Subcutaneous abdominal adipose tissue (tissue), 5 donors: ENCODE data around the gene CHIC2.

ENCODE experiments used
- H3K27ac ChIP-seq: one replicate; pipeline ENCODE4 v1.7.0; 2013; ENCODE audit warnings: low read depth, mild to moderate bottlenecking, inconsistent platforms, low read length, moderate library complexity
- H3K27me3 ChIP-seq, 5 donors: one replicate each; pipeline ENCODE4 v1.7.0; 2013; ENCODE audit warnings: low read length in 5 of 5, inconsistent platforms in 1 of 5; ENCODE audit not compliant: control insufficient read depth in 5 of 5, insufficient read depth in 4 of 5
- H3K36me3 ChIP-seq, 5 donors: one replicate each; pipeline ENCODE4 v1.7.0; 2013; ENCODE audit warnings: low read length in 5 of 5; ENCODE audit not compliant: control insufficient read depth in 5 of 5, insufficient read depth in 5 of 5
- H3K4me1 ChIP-seq, 5 donors: one replicate each; pipeline ENCODE4 v1.7.0; 2013; ENCODE audit warnings: low read length in 5 of 5, mild to moderate bottlenecking in 3 of 5, moderate library complexity in 1 of 5; ENCODE audit not compliant: control insufficient read depth in 5 of 5, insufficient read depth in 5 of 5
- H3K4me3 ChIP-seq, 5 donors: one replicate each; pipeline ENCODE4 v1.7.0; 2013; ENCODE audit warnings: low read length in 5 of 5, low read depth in 1 of 5
- H3K9ac ChIP-seq, 5 donors: one replicate each; pipeline ENCODE4 v1.7.0; 2013; ENCODE audit warnings: low read length in 5 of 5, mild to moderate bottlenecking in 4 of 5, moderate library complexity in 3 of 5
- H3K9me3 ChIP-seq, 5 donors: one replicate each; pipeline ENCODE4 v1.7.0; 2013; ENCODE audit warnings: low read length in 5 of 5; ENCODE audit not compliant: control insufficient read depth in 5 of 5
- donor health status: healthy.
- donor health status: healthy.
- donor health status: healthy.
- donor health status: healthy.
- donor health status: healthy.

Gene CHIC2

GRCh38 chr4:54101190-54102041 is 37.0 kb upstream of the CHIC2 start:
- H3K36me3 ChIP-seq: no peaks in the 10 kb centered on the region
- H3K4me1 ChIP-seq: peaks cover 0 to 38% (median 30%) of the 10 kb centered on the region in 5 donors
- H3K27ac ChIP-seq: no peak overlapping the region
- H3K9me3 ChIP-seq: no peaks in the 10 kb centered on the region
- peaks cover 37 to 76% (median 74%) of the 10 kb centered on the region in 5 donors for H3K27me3 ChIP-seq
- H3K9ac ChIP-seq: no peak overlapping the region
- H3K4me3 ChIP-seq: peak overlapping the region; percentile 2 to 50 (median 38)

GRCh38 chr4:54100595-54101189 is 36.3 kb upstream of the CHIC2 start:
- Histone ChIP-seq H3K4me3 (peak overlapping the region; percentile 2 to 50 (median 38)), H3K4me1 (peaks cover 0 to 38% (median 30%) of the 10 kb centered on the region in 5 donors), H3K36me3 (no peaks in the 10 kb centered on the region), H3K9ac (no peak overlapping the region), H3K27me3 (peaks cover 37 to 81% (median 79%) of the 10 kb centered on the region in 5 donors), H3K9me3 (no peaks in the 10 kb centered on the region), H3K27ac (no peak overlapping the region)

- Histone ChIP-seq H3K36me3 (no peaks in the 10 kb centered on the region), H3K9me3 (no peaks in the 10 kb centered on the region), H3K9ac (no peak within 1 kb of the TSS), H3K4me1 (peaks cover 0 to 38% (median 30%) of the 10 kb centered on the region in 5 donors), H3K27ac (no peak within 1 kb of the TSS), H3K27me3 (peaks cover 41 to 88% (median 84%) of the 10 kb centered on the region in 5 donors), H3K4me3 (peak within 1 kb of the TSS; percentile 8 to 50 (median 41))
These were observed 35.6 kb upstream of the CHIC2 start, which contains the start of gene GSX2 for GRCh38 chr4:54099748-54100574. Gene GSX2, plus strand, starts transcription at chr4:54100163. Its CDS starts 182 bp downstream, at chr4:54100345.

- Histone ChIP-seq H3K27me3 (peaks cover 45 to 94% (median 87%) of the 10 kb centered on the region in 5 donors), H3K9ac (no peak overlapping the region), H3K4me3 (peak overlapping the region in 3 of 5 donors; percentile 27 to 50 (median 34)), H3K4me1 (peaks cover 0 to 38% (median 30%) of the 10 kb centered on the region in 5 donors), H3K27ac (no peak overlapping the region), H3K9me3 (no peaks in the 10 kb centered on the region), H3K36me3 (no peaks in the 10 kb centered on the region)
These were observed 34.9 kb upstream of the CHIC2 start for GRCh38 chr4:54099287-54099747.

- no peak overlapping the region for H3K9ac ChIP-seq
- peaks cover 37 to 93% (median 80%) of the 10 kb centered on the region in 5 donors for H3K27me3 ChIP-seq
- no peaks in the 10 kb centered on the region for H3K36me3 ChIP-seq
- H3K9me3 ChIP-seq: no peaks in the 10 kb centered on the region
- no peak overlapping the region for H3K4me3 ChIP-seq
- peaks cover 0 to 31% (median 23%) of the 10 kb centered on the region in 5 donors for H3K4me1 ChIP-seq
- no peak overlapping the region for H3K27ac ChIP-seq
These were observed 34.0 kb upstream of the CHIC2 start for GRCh38 chr4:54098375-54098774.

GRCh38 chr4:54097152-54097551 is 32.7 kb upstream of the CHIC2 start:
- Histone ChIP-seq H3K4me3 (no peak overlapping the region), H3K9ac (no peak overlapping the region), H3K27me3 (peaks cover 35 to 92% (median 82%) of the 10 kb centered on the region in 5 donors), H3K27ac (no peak overlapping the region), H3K9me3 (no peaks in the 10 kb centered on the region), H3K36me3 (no peaks in the 10 kb centered on the region), H3K4me1 (peaks cover 0 to 37% (median 23%) of the 10 kb centered on the region in 5 donors)

GRCh38 chr4:54096295-54096962 is 32.0 kb upstream of the CHIC2 start:
- Histone ChIP-seq H3K36me3 (no peaks in the 10 kb centered on the region), H3K9me3 (no peaks in the 10 kb centered on the region), H3K27me3 (peaks cover 28 to 86% (median 78%) of the 10 kb centered on the region in 5 donors), H3K27ac (no peak overlapping the region), H3K4me1 (peaks cover 0 to 41% (median 30%) of the 10 kb centered on the region in 5 donors), H3K4me3 (no peak overlapping the region), H3K9ac (no peak overlapping the region)

GRCh38 chr4:54095110-54095825 is 30.9 kb upstream of the CHIC2 start:
- Histone ChIP-seq H3K4me1 (peaks cover 0 to 35% (median 26%) of the 10 kb centered on the region in 5 donors), H3K9me3 (no peaks in the 10 kb centered on the region), H3K27ac (no peak overlapping the region), H3K36me3 (no peaks in the 10 kb centered on the region), H3K9ac (no peak overlapping the region), H3K4me3 (no peak overlapping the region), H3K27me3 (peaks cover 18 to 82% (median 66%) of the 10 kb centered on the region in 5 donors)

- no peak overlapping the region for H3K27ac ChIP-seq
- no peak overlapping the region for H3K4me3 ChIP-seq
- no peaks in the 10 kb centered on the region for H3K36me3 ChIP-seq
- H3K27me3 ChIP-seq: peaks cover 14 to 75% (median 59%) of the 10 kb centered on the region in 5 donors
- H3K9ac ChIP-seq: no peak overlapping the region
- peaks cover 0 to 26% (median 19%) of the 10 kb centered on the region in 5 donors for H3K4me1 ChIP-seq
- no peaks in the 10 kb centered on the region for H3K9me3 ChIP-seq
These were observed 30.0 kb upstream of the CHIC2 start for GRCh38 chr4:54094451-54094850.
